Colon (tissue), 2 donors: ENCODE data around the gene HOXA7.

Source experiments
- FAIRE-seq: peaks from 2 replicates; lab custom pipeline; 2012; peaks lifted over from hg19 to GRCh38; lab: Jason Lieb, UNC
- donor health status: control.
- donor health status: control.

Gene HOXA7

GRCh38 chr7:27170426-27171324 is 14.2 kb upstream of the HOXA7 start:
- FAIRE-seq, result no peak

GRCh38 chr7:27169658-27170425 is 13.4 kb upstream of the HOXA7 start:
- FAIRE-seq, result no peak

GRCh38 chr7:27168265-27168947 is 11.9 kb upstream of the HOXA7 start:
- FAIRE-seq, result no peak

GRCh38 chr7:27167916-27168264 is 11.4 kb upstream of the HOXA7 start:
- FAIRE-seq, result no peak

- FAIRE-seq, result no peak
Measured at GRCh38 chr7:27166531-27167505, 10.3 kb upstream of the HOXA7 start.

- FAIRE-seq, result no peak
Measured at GRCh38 chr7:27165996-27166530, 9.6 kb upstream of the HOXA7 start.

- no peak for FAIRE-seq
Measured at GRCh38 chr7:27165089-27165995, 8.9 kb upstream of the HOXA7 start, which contains the start of gene HOXA9. HOXA9 (minus strand) TSS chr7:27165537; CDS start chr7:27165457, 80 bp downstream.

- FAIRE-seq, result no peak
Measured at GRCh38 chr7:27164367-27165088, 8.1 kb upstream of the HOXA7 start.

- no peak for FAIRE-seq
Measured at GRCh38 chr7:27164045-27164366, 7.5 kb upstream of the HOXA7 start.

GRCh38 chr7:27163288-27164044 is 7.0 kb upstream of the HOXA7 start:
- FAIRE-seq, result no peak

- FAIRE-seq, result no peak
Measured at GRCh38 chr7:27162561-27163287, 6.2 kb upstream of the HOXA7 start.

- no peak for FAIRE-seq
Measured at GRCh38 chr7:27161721-27162560, 5.5 kb upstream of the HOXA7 start.

GRCh38 chr7:27161214-27161720 is 4.8 kb upstream of the HOXA7 start:
- no peak for FAIRE-seq

GRCh38 chr7:27160546-27161213 is 4.2 kb upstream of the HOXA7 start:
- FAIRE-seq, result no peak

GRCh38 chr7:27160145-27160545 is 3.7 kb upstream of the HOXA7 start:
- FAIRE-seq, result no peak
